ENCODE data around the gene SLC35B1.

SLC35B1 gene

GRCh38 chr17:49703557-49704277 is 4.0 kb downstream of the SLC35B1 start:
- TF ChIP-seq Cebpa-rat (IDR thresholded peaks at IDR 0.05), result no peak
- peak overlapping the region in 7 of 11 experiments; percentile 14 to 93 (median 34); a peak in 12 of 22 replicates for H3K4me2 ChIP-seq

DNA sequence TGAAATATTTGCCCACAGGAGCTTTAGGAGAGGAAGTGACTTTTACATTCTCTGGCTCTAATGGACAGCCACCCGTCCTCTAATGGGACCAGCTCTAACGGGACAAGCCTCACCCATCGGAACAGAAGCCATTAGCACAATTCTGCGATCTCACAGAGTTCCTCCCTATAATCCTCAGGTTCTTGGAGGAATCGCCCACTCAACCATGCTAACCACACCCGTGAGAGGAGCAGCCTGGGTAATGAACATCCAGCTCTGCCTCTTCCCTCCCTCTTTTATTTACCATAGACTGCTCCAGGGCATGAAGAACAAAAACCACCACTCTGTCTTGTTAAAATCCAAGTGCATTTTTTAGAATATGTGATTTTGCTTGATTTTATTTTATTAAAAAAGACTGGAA is 6.8 kb downstream of the SLC35B1 start:
- H3K4me1 ChIP-seq, result peaks cover 57 to 100% (median 96%) of the 10 kb centered on the region in 10 experiments
- H3K4me3 ChIP-seq, result 0 out of 20 replicates have a peak overlapping the region, but pooled peaks of 1 of the 10 experiments have one; percentile 2
- H3K4me2 ChIP-seq, result peak overlapping the region; percentile 7 to 92 (median 83); a peak in 21 of 22 replicates
- H3K27ac ChIP-seq, result peak overlapping the region in 9 of 11 experiments; percentile 8 to 95 (median 69); a peak in 15 of 22 replicates
- peak overlapping the region in 9 of 11 experiments; percentile 3 to 81 (median 56); a peak in 16 of 22 replicates for H3K9ac ChIP-seq
- no peaks in the 10 kb centered on the region for H3K9me3 ChIP-seq (replicated peaks in 1 of 11)
- peaks cover 0 to 15% (median 0%) of the 10 kb centered on the region in 11 experiments; a peak in 3 of 22 replicates for H4K20me1 ChIP-seq
- no peak for TF ChIP-seq Cebpa-rat (IDR thresholded peaks at IDR 0.05)
- H3K36me3 ChIP-seq, result peaks cover 50 to 73% (median 63%) of the 10 kb centered on the region in 11 experiments
- H3K27me3 ChIP-seq, result no peaks in the 10 kb centered on the region

More at GRCh38 chr17:49703557-49704277, 4.0 kb downstream of the SLC35B1 start:
- no peak overlapping the region for H3K4me3 ChIP-seq
- H4K20me1 ChIP-seq, result peaks cover 0 to 15% (median 0%) of the 10 kb centered on the region in 11 experiments; a peak in 3 of 22 replicates
- no peaks in the 10 kb centered on the region for H3K9me3 ChIP-seq (replicated peaks in 1 of 11)
- H3K9ac ChIP-seq, result peak overlapping the region in 6 of 11 experiments; percentile 1 to 61 (median 37); a peak in 8 of 22 replicates
- H3K27ac ChIP-seq, result peak overlapping the region in 4 of 11 experiments; percentile 36 to 95 (median 66); a peak in 5 of 22 replicates
- H3K36me3 ChIP-seq, result peaks cover 55 to 78% (median 66%) of the 10 kb centered on the region in 11 experiments
- H3K27me3 ChIP-seq, result no peaks in the 10 kb centered on the region
- H3K4me1 ChIP-seq, result peaks cover 51 to 89% (median 85%) of the 10 kb centered on the region in 10 experiments

GRCh38 chr17:49699966-49700575 is 7.7 kb downstream of the SLC35B1 start:
- H3K36me3 ChIP-seq, result peaks cover 41 to 64% (median 54%) of the 10 kb centered on the region in 11 experiments
- H3K27ac ChIP-seq, result peak overlapping the region in 9 of 11 experiments; percentile 8 to 95 (median 69); a peak in 17 of 22 replicates
- H3K4me2 ChIP-seq, result peak overlapping the region; percentile 50 to 92 (median 83)
- peak in 3 of 11 experiments; percentile 66 to 92 (median 79); a peak in 8 of 22 replicates for TF ChIP-seq Cebpa-rat (IDR thresholded peaks at IDR 0.05)
- H3K4me1 ChIP-seq, result peaks cover 57 to 100% (median 96%) of the 10 kb centered on the region in 10 experiments
- no peaks in the 10 kb centered on the region for H3K27me3 ChIP-seq
- H3K9me3 ChIP-seq (replicated peaks in 1 of 11), result no peaks in the 10 kb centered on the region
- peak overlapping the region in 4 of 10 experiments; percentile 0 to 41 (median 23); a peak in 5 of 20 replicates for H3K4me3 ChIP-seq
- peak overlapping the region in 9 of 11 experiments; percentile 17 to 82 (median 56); a peak in 16 of 22 replicates for H3K9ac ChIP-seq
- H4K20me1 ChIP-seq, result peaks cover 0 to 15% (median 0%) of the 10 kb centered on the region in 11 experiments; a peak in 3 of 22 replicates

GRCh38 chr17:49698005-49698404 is 9.8 kb downstream of the SLC35B1 start:
- Histone ChIP-seq H3K9me3 (replicated peaks in 1 of 11) (no peaks in the 10 kb centered on the region), H3K36me3 (peaks cover 21 to 43% (median 33%) of the 10 kb centered on the region in 11 experiments), H3K27ac (peak overlapping the region in 6 of 11 experiments; percentile 67 to 95 (median 90); a peak in 12 of 22 replicates), H4K20me1 (peaks cover 0 to 9% (median 0%) of the 10 kb centered on the region in 11 experiments; a peak in 3 of 22 replicates), H3K4me2 (peak overlapping the region; percentile 10 to 92 (median 83); a peak in 20 of 22 replicates), H3K4me3 (no peak overlapping the region), H3K27me3 (no peaks in the 10 kb centered on the region), H3K4me1 (peaks cover 60 to 85% (median 83%) of the 10 kb centered on the region in 10 experiments), H3K9ac (peak overlapping the region in 4 of 11 experiments; percentile 76 to 82 (median 80); a peak in 7 of 22 replicates)
- no peak for TF ChIP-seq Cebpa-rat (IDR thresholded peaks at IDR 0.05)

DNA sequence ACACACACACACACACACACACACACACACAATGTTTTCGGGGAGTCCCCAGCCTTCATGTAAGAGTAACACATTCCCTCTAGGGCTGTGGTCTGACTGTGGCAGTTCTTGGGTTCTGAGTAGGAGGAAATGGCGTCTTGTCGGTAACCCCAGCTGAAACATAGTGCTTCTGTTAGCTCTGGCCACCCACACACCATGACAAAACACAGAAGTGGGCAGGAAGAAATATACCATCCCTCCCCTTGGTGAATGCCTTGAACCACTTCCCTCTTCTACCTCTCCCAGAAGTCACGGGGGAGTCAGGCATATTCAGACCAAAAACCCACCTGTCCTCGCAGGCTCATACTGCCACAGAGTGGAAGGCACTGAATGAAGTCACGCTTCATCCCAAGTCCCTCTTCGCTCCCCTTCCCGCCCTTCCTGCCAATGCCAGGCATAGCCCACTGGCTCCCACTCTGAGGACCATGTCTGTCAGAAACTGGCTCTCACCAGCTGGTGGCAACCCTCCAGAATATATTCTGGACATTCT is 11.5 kb downstream of the SLC35B1 start:
- Histone ChIP-seq H3K4me1 (peaks cover 59 to 68% (median 67%) of the 10 kb centered on the region in 10 experiments), H3K27me3 (no peaks in the 10 kb centered on the region), H3K9me3 (replicated peaks in 1 of 11) (no peaks in the 10 kb centered on the region), H4K20me1 (peaks cover 0 to 9% (median 0%) of the 10 kb centered on the region in 11 experiments; a peak in 2 of 22 replicates), H3K4me3 (peak overlapping the region in 3 of 10 experiments; percentile 8 to 43 (median 11); a peak in 2 of 20 replicates), H3K9ac (peak overlapping the region; percentile 6 to 67 (median 45); a peak in 18 of 22 replicates), H3K4me2 (peak overlapping the region; percentile 75 to 92 (median 83)), H3K27ac (peak overlapping the region in 10 of 11 experiments; percentile 53 to 95 (median 67); a peak in 21 of 22 replicates), H3K36me3 (peaks cover 4 to 26% (median 16%) of the 10 kb centered on the region in 11 experiments; a peak in 20 of 22 replicates)
- no peak for TF ChIP-seq Cebpa-rat (IDR thresholded peaks at IDR 0.05)

- H3K4me3 ChIP-seq, result peak overlapping the region in 4 of 10 experiments; percentile 8 to 43 (median 16); a peak in 2 of 20 replicates
- H3K36me3 ChIP-seq, result peaks cover 0 to 21% (median 11%) of the 10 kb centered on the region in 11 experiments; a peak in 16 of 22 replicates
- H3K27me3 ChIP-seq, result no peaks in the 10 kb centered on the region
- peaks cover 59 to 63% (median 61%) of the 10 kb centered on the region in 10 experiments for H3K4me1 ChIP-seq
- no peak for TF ChIP-seq Cebpa-rat (IDR thresholded peaks at IDR 0.05)
- H4K20me1 ChIP-seq, result peaks cover 0 to 9% (median 0%) of the 10 kb centered on the region in 11 experiments; a peak in 2 of 22 replicates
- no peaks in the 10 kb centered on the region for H3K9me3 ChIP-seq (replicated peaks in 1 of 11)
- H3K4me2 ChIP-seq, result peak overlapping the region; percentile 75 to 92 (median 83)
- peak overlapping the region in 10 of 11 experiments; percentile 53 to 95 (median 67); a peak in 21 of 22 replicates for H3K27ac ChIP-seq
- peak overlapping the region; percentile 6 to 67 (median 45); a peak in 18 of 22 replicates for H3K9ac ChIP-seq
Measured at GRCh38 chr17:49695698-49696232, 12.0 kb downstream of the SLC35B1 start.

GRCh38 chr17:49694847-49695697 is 12.7 kb downstream of the SLC35B1 start:
- H3K27me3 ChIP-seq, result no peaks in the 10 kb centered on the region
- H3K9ac ChIP-seq, result peak overlapping the region in 3 of 11 experiments; percentile 23 to 67 (median 63); a peak in 6 of 22 replicates
- peak overlapping the region; percentile 75 to 92 (median 83) for H3K4me2 ChIP-seq
- H3K4me1 ChIP-seq, result peaks cover 53 to 59% (median 56%) of the 10 kb centered on the region in 10 experiments
- no peak for TF ChIP-seq Cebpa-rat (IDR thresholded peaks at IDR 0.05)
- peaks cover 0 to 4% (median 0%) of the 10 kb centered on the region in 11 experiments; a peak in 2 of 22 replicates for H4K20me1 ChIP-seq
- H3K27ac ChIP-seq, result peak overlapping the region in 4 of 11 experiments; percentile 89 to 95 (median 92); a peak in 9 of 22 replicates
- H3K9me3 ChIP-seq (replicated peaks in 1 of 11), result no peaks in the 10 kb centered on the region
- peaks cover 0 to 14% (median 4%) of the 10 kb centered on the region in 11 experiments; a peak in 11 of 22 replicates for H3K36me3 ChIP-seq
- H3K4me3 ChIP-seq, result no peak overlapping the region

Measured in BLaER1 treated with 17β-estradiol and CSF1 and Interleukin-3, amounts not matched to agents 10 nM and 100 nM (cell line).